H1 (cell line): ENCODE measurements around the gene PTPRT. TPM values are rescaled to one million over a fixed set of nuclear protein-coding genes. Genes with fewer than 3 reads are reported as not detected.

ENCODE experiments used
- CTCF ChIA-PET: fragments of 300-600 bp; sonication (Branson Sonifier 250); formaldehyde crosslinking; loops from one replicate; lab custom pipeline; 2021; ENCODE audit not compliant: partially characterized antibody; lab: Charles Lee
- POLR2A ChIA-PET: fragments of 300-600 bp; sonication (Branson Sonifier 250); formaldehyde crosslinking; loops from one replicate; lab custom pipeline; 2021; ENCODE audit warnings: inconsistent platforms; ENCODE audit not compliant: partially characterized antibody; lab: Charles Lee
- DNase-seq, 2 experiments: peaks; one replicate each; pipeline versions ENCODE4 v3.0.0 to v3.0.0-alpha.2; 2010 to 2022; ENCODE audit warnings: low spot score in 2 of 2, low read depth in 1 of 2, mixed read lengths in 1 of 2
- FAIRE-seq: peaks from 2 replicates; lab custom pipeline; 2011; peaks lifted over from hg19 to GRCh38; lab: Jason Lieb, UNC
- H2AFZ ChIP-seq: 2 replicates; pipeline ENCODE4 v1.8.1; 2012; ENCODE audit warnings: low read length, inconsistent platforms
- H2AK5ac ChIP-seq: 2 replicates; pipeline ENCODE4 v1.6.1; 2013; ENCODE audit warnings: low read depth, low read length
- H2BK120ac ChIP-seq: replicated peaks from 2 replicates; pipeline ENCODE3; 2013; ENCODE audit warnings: low read depth, low read length, inconsistent platforms
- H2BK12ac ChIP-seq: 2 replicates; pipeline ENCODE4 v1.6.1; 2013; ENCODE audit warnings: low read depth, low read length
- H2BK15ac ChIP-seq: 2 replicates; pipeline ENCODE4 v1.6.1; 2013; ENCODE audit warnings: low read length
- H2BK20ac ChIP-seq: 2 replicates; pipeline ENCODE4 v1.6.1; 2013; ENCODE audit warnings: low read length
- H2BK5ac ChIP-seq: 2 replicates; pipeline ENCODE4 v1.6.1; 2013; ENCODE audit warnings: low read depth, low read length
- H3K14ac ChIP-seq: 2 replicates; pipeline ENCODE4 v1.6.1; 2013; ENCODE audit warnings: inconsistent platforms; ENCODE audit not compliant: insufficient read length
- H3K18ac ChIP-seq: 2 replicates; pipeline ENCODE4 v1.6.1; 2013; ENCODE audit warnings: low read length; ENCODE audit errors: extremely low read depth
- H3K23ac ChIP-seq: 2 replicates; pipeline ENCODE4 v1.6.1; 2013; ENCODE audit warnings: inconsistent platforms; ENCODE audit not compliant: insufficient read length
- H3K23me2 ChIP-seq: 2 replicates; pipeline ENCODE4 v1.6.1; 2013; ENCODE audit warnings: low read depth, low read length
- H3K27ac ChIP-seq: 2 replicates; pipeline ENCODE4 v1.6.1; 2011; ENCODE audit warnings: low read depth, low read length, inconsistent platforms
- H3K27me3 ChIP-seq, 4 experiments: replicated peaks in 1 of 4; 1 replicate in 1 of 4; 2 replicates in 3 of 4; pipeline versions ENCODE4 v1.6.1 to v1.8.1; 2011 to 2013; ENCODE audit warnings: low read length in 3 of 4, mild to moderate bottlenecking in 3 of 4, inconsistent platforms in 2 of 4, mixed read lengths in 2 of 4, moderate library complexity in 1 of 4; ENCODE audit not compliant: control insufficient read depth in 3 of 4, insufficient read depth in 3 of 4; ENCODE audit errors: extremely low read depth in 1 of 4
- H3K36me3 ChIP-seq, 4 experiments: 2 replicates each; pipeline versions ENCODE4 v1.6.1 to v1.8.1; 2011 to 2013; ENCODE audit warnings: mild to moderate bottlenecking in 4 of 4, low read length in 3 of 4, moderate library complexity in 2 of 4, control low read depth in 1 of 4, inconsistent platforms in 1 of 4; ENCODE audit not compliant: insufficient read depth in 4 of 4, control insufficient read depth in 2 of 4
- H3K4ac ChIP-seq: replicated peaks from 2 replicates; pipeline ENCODE3; 2013; ENCODE audit warnings: low read length, low read depth, mixed read lengths, inconsistent platforms; ENCODE audit not compliant: insufficient read length
- H3K4me1 ChIP-seq, 4 experiments: replicated peaks in 1 of 4; 1 replicate in 1 of 4; 2 replicates in 3 of 4; pipeline versions ENCODE4 v1.6.1 to v1.8.1; 2011 to 2013; ENCODE audit warnings: low read length in 3 of 4, inconsistent platforms in 2 of 4, mixed read lengths in 1 of 4; ENCODE audit not compliant: insufficient read depth in 4 of 4, control insufficient read depth in 3 of 4
- H3K4me2 ChIP-seq, 2 experiments: 2 replicates each; pipeline versions ENCODE4 v1.6.1 to v1.8.1; 2011 to 2013; ENCODE audit warnings: low read depth in 2 of 2, low read length in 2 of 2, control low read depth in 1 of 2, inconsistent platforms in 1 of 2, mild to moderate bottlenecking in 1 of 2; ENCODE audit not compliant: insufficient read depth in 1 of 2
- H3K4me3 ChIP-seq, 4 experiments: fragments of 200-600, 300-600 bp in 1 of 4; sonication (generic), shearing (Covaris generic), sonication (Bioruptor Twin) in 1 of 4; 2 replicates each; pipeline versions ENCODE4 v1.5.1 to v1.8.1; 2011 to 2016; ENCODE audit warnings: low read length in 4 of 4, low read depth in 3 of 4, control low read depth in 2 of 4, inconsistent platforms in 2 of 4, mild to moderate bottlenecking in 2 of 4, mixed read lengths in 1 of 4, moderate library complexity in 1 of 4; ENCODE audit not compliant: insufficient read depth in 2 of 4; ENCODE audit errors: extremely low read depth in 1 of 4
- H3K56ac ChIP-seq: replicated peaks from 2 replicates; pipeline ENCODE3; 2013; ENCODE audit warnings: low read depth, mild to moderate bottlenecking, mixed read lengths, low read length, inconsistent platforms; ENCODE audit not compliant: insufficient read length
- H3K79me1 ChIP-seq: 2 replicates; pipeline ENCODE4 v1.6.1; 2013; ENCODE audit warnings: low read depth, low read length, control low read depth
- H3K79me2 ChIP-seq, 2 experiments: 2 replicates each; pipeline versions ENCODE4 v1.6.1 to v1.8.1; 2012 to 2013; ENCODE audit warnings: low read length in 2 of 2, mild to moderate bottlenecking in 2 of 2, inconsistent platforms in 1 of 2; ENCODE audit not compliant: insufficient read depth in 2 of 2, control insufficient read depth in 1 of 2
- H3K9ac ChIP-seq, 4 experiments: replicated peaks in 1 of 4; 1 replicate in 1 of 4; 2 replicates in 3 of 4; pipeline versions ENCODE4 v1.6.1 to v1.8.1; 2011 to 2013; ENCODE audit warnings: low read depth in 3 of 4, low read length in 3 of 4, control low read depth in 2 of 4, mild to moderate bottlenecking in 2 of 4, moderate library complexity in 2 of 4, inconsistent platforms in 1 of 4; ENCODE audit errors: extremely low read depth in 1 of 4
- H3K9me3 ChIP-seq, 2 experiments: 2 replicates each; pipeline versions ENCODE4 v1.6.1 to v1.8.1; 2012 to 2013; ENCODE audit warnings: mild to moderate bottlenecking in 2 of 2, moderate library complexity in 2 of 2, control low read depth in 1 of 2, inconsistent platforms in 1 of 2, low read depth in 1 of 2, low read length in 1 of 2, mixed read lengths in 1 of 2; ENCODE audit not compliant: insufficient read depth in 2 of 2
- H4K20me1 ChIP-seq, 2 experiments: replicated peaks in 1 of 2; 2 replicates each; pipeline versions ENCODE3 to v1.8.1; 2011 to 2013; ENCODE audit warnings: inconsistent platforms in 2 of 2, low read length in 2 of 2, mild to moderate bottlenecking in 1 of 2; ENCODE audit not compliant: insufficient read depth in 2 of 2, control insufficient read depth in 1 of 2
- H4K5ac ChIP-seq: 2 replicates; pipeline ENCODE4 v1.6.1; 2013; ENCODE audit warnings: low read length, low read depth, mixed read lengths, inconsistent platforms; ENCODE audit not compliant: insufficient read length
- H4K8ac ChIP-seq: 2 replicates; pipeline ENCODE4 v1.8.0; 2013; ENCODE audit warnings: mild to moderate bottlenecking, moderate library complexity, low read length, inconsistent platforms; ENCODE audit not compliant: insufficient read depth; ENCODE audit errors: extremely low read depth
- H4K91ac ChIP-seq: replicated peaks from 2 replicates; pipeline ENCODE3; 2013; ENCODE audit warnings: low read length, mixed read lengths, inconsistent platforms; ENCODE audit not compliant: insufficient read length
- BCL11A ChIP-seq, 2 experiments: IDR thresholded peaks; one replicate each; pipeline ENCODE4 v1.6.1; 2011; ENCODE audit warnings: low read depth in 2 of 2, low read length in 2 of 2, mild to moderate bottlenecking in 2 of 2
- CTBP2 ChIP-seq: IDR thresholded peaks from 2 replicates; pipeline ENCODE4 v1.7.0; 2011; ENCODE audit warnings: borderline replicate concordance, mild to moderate bottlenecking, moderate library complexity, mixed read lengths, low read length; ENCODE audit not compliant: insufficient read depth, insufficient read length
- MAFK ChIP-seq: IDR thresholded peaks from 2 replicates; pipeline ENCODE4 v1.6.1; 2012; ENCODE audit warnings: low read depth, mild to moderate bottlenecking, improper control_type of control experiment, low read length
- NRF1 ChIP-seq: IDR thresholded peaks from 2 replicates; pipeline ENCODE4 v1.6.1; 2011; ENCODE audit warnings: mild to moderate bottlenecking, low read depth, low read length, improper control_type of control experiment
- RXRA ChIP-seq: IDR thresholded peaks from 2 replicates; pipeline ENCODE4 v1.6.1; 2011; ENCODE audit warnings: low read depth, mild to moderate bottlenecking, low read length, moderate library complexity; ENCODE audit not compliant: insufficient read depth
- SAP30 ChIP-seq: fragments of 300-600 bp; sonication (generic); IDR thresholded peaks from 2 replicates; pipeline ENCODE4 v1.7.1; 2012; ENCODE audit warnings: low read length, moderate library complexity, mild to moderate bottlenecking, inconsistent platforms; ENCODE audit not compliant: insufficient read depth, insufficient replicate concordance
- TAF1 ChIP-seq: IDR thresholded peaks from 2 replicates; pipeline ENCODE4 v1.6.1; 2011; ENCODE audit warnings: mild to moderate bottlenecking, low read depth, low read length
- TAF7 ChIP-seq: optimal IDR thresholded peaks from 2 replicates; pipeline ENCODE3; 2011; ENCODE audit warnings: low read depth, mild to moderate bottlenecking, inconsistent platforms, low read length, moderate library complexity, borderline replicate concordance
- YY1 ChIP-seq: IDR thresholded peaks from 2 replicates; pipeline ENCODE4 v1.6.1; 2011; ENCODE audit warnings: low read depth, mild to moderate bottlenecking, low read length
- WGBS, 2 experiments: shearing (Covaris generic) in 1 of 2; methylation state at CpG; one replicate each; pipeline versions ENCODE4 v1.1.6 to v1.1.7; 2013 to 2015; ENCODE audit warnings: low lambda C conversion rate in 2 of 2, mixed read lengths in 2 of 2, inconsistent platforms in 1 of 2, low coverage in 1 of 2, missing lambda C conversion rate in 1 of 2; ENCODE audit not compliant: insufficient replicate concordance in 2 of 2, insufficient coverage in 1 of 2, insufficient read length in 1 of 2; ENCODE audit errors: extremely low coverage in 1 of 2, missing lambda C conversion rate in 1 of 2; 5-methylcytosine and 5-hydroxymethylcytosine counted together
- polyA plus RNA-seq, 7 experiments: library from polyadenylated mRNA; depleted of rRNA in 3 of 7; stranded (reverse) in 5 of 7; unstranded in 2 of 7; fragments of >200 nt in 5 of 7; fragments of 200-250 nt in 2 of 7; gene quantifications; 1 replicate in 5 of 7; 2 replicates in 1 of 7; 4 replicates in 1 of 7; pipeline versions ENCODE4 v1.2.1 to v1.2.3, GENCODE V29; 2011 to 2013; ENCODE audit warnings: missing spikeins in 2 of 7, mixed read lengths in 2 of 7
- total RNA-seq: library from RNA; stranded (reverse); fragmentation: NEBNext Ultra II Directional; extraction: Animal tissue kit (Norgen Biotek cat#: 25700); gene quantifications from 2 replicates; pipeline ENCODE4 v1.2.1, GENCODE V29; 2021
- TF ChIP-seq, protein P1 (sequence below), 3 experiments: IDR thresholded peaks; 1 replicate in 2 of 3; 2 replicates in 1 of 3; pipeline versions ENCODE4 v1.5.1 to v1.6.1; 2011; ENCODE audit warnings: low read length in 3 of 3, mild to moderate bottlenecking in 3 of 3, inconsistent platforms in 2 of 3, low read depth in 1 of 3, moderate library complexity in 1 of 3; ENCODE audit not compliant: insufficient read depth in 1 of 3; ENCODE audit errors: control extremely low read depth in 1 of 3
- TF ChIP-seq, protein P2 (sequence below): IDR thresholded peaks from 2 replicates; pipeline ENCODE4 v1.6.1; 2012; ENCODE audit warnings: inconsistent platforms

The PTPRT gene
- total and polyA plus RNA-seq, 2 of the 8 experiments (the other 6 are each of a cell fraction or from before 2014, with no cell fraction given), result 0.33 to 1.8 TPM

DNA sequence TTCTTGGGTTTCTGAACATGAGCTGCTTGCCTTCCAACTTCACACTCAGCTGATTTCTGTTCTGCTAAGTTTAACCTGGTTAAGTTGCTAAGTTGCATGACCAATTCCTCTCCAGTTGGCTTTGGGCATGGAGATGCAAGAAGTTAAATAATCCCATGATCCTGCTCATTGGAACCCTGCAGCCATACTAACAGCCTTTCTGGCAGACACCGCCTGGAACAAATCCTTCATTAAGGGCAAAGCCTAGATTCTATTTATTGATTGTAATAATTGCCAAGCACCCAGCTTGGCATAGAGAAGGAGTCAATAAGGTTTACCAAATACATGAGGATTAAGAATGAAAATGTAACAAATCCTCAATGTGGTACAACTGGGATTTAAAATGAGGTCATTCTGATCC lies 829.1 kb downstream of the PTPRT start:
- Histone ChIP-seq H4K20me1 (no peaks in the 10 kb centered on the region), H2BK12ac (no peak overlapping the region), H3K4me2 (no peak overlapping the region), H3K27ac (no peak overlapping the region), H3K23me2 (no peaks in the 10 kb centered on the region), H3K79me2 (no peaks in the 10 kb centered on the region), H3K23ac (no peak overlapping the region), H2AK5ac (no peak overlapping the region), H3K79me1 (no peaks in the 10 kb centered on the region), H3K36me3 (no peaks in the 10 kb centered on the region), H2BK120ac (no peak overlapping the region), H2AFZ (no peak overlapping the region), H2BK5ac (no peak overlapping the region), H3K4me3 (no peak overlapping the region), H3K4ac (no peak overlapping the region), H4K91ac (no peak overlapping the region), H2BK20ac (no peak overlapping the region), H3K4me1 (no peaks in the 10 kb centered on the region), H2BK15ac (no peak overlapping the region), H3K9ac (no peak overlapping the region), H4K5ac (no peak overlapping the region), H3K27me3 (no peaks in the 10 kb centered on the region), H3K9me3 (no peaks in the 10 kb centered on the region), H4K8ac (no peak overlapping the region), H3K18ac (no peak overlapping the region), H3K56ac (no peak overlapping the region), H3K14ac (no peak overlapping the region)
- POLR2A ChIA-PET, result no interaction called here
- TF ChIP-seq RXRA, result no peak
- no peak for TF ChIP-seq SAP30
- no peak for TF ChIP-seq TAF7
- TF ChIP-seq, protein P1, sequence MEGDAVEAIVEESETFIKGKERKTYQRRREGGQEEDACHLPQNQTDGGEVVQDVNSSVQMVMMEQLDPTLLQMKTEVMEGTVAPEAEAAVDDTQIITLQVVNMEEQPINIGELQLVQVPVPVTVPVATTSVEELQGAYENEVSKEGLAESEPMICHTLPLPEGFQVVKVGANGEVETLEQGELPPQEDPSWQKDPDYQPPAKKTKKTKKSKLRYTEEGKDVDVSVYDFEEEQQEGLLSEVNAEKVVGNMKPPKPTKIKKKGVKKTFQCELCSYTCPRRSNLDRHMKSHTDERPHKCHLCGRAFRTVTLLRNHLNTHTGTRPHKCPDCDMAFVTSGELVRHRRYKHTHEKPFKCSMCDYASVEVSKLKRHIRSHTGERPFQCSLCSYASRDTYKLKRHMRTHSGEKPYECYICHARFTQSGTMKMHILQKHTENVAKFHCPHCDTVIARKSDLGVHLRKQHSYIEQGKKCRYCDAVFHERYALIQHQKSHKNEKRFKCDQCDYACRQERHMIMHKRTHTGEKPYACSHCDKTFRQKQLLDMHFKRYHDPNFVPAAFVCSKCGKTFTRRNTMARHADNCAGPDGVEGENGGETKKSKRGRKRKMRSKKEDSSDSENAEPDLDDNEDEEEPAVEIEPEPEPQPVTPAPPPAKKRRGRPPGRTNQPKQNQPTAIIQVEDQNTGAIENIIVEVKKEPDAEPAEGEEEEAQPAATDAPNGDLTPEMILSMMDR (IDR thresholded peaks at IDR 0.05; ENCODE audit: control extremely low read depth in 1 of 3, insufficient read depth in 1 of 3, low read depth in 1 of 3, low read length in 3 of 3), result no peak
- no peak for TF ChIP-seq TAF1
- TF ChIP-seq MAFK, result no peak
- no peak for TF ChIP-seq CTBP2
- TF ChIP-seq, protein P2, sequence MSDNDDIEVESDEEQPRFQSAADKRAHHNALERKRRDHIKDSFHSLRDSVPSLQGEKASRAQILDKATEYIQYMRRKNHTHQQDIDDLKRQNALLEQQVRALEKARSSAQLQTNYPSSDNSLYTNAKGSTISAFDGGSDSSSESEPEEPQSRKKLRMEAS, result no peak
- TF ChIP-seq YY1, result no peak
- no peak for TF ChIP-seq NRF1
- TF ChIP-seq BCL11A (IDR thresholded peaks at IDR 0.05; ENCODE audit: low read depth in 2 of 2, low read length in 2 of 2), result no peak
- DNase-seq, result no peak
- no peak for FAIRE-seq
- CTCF ChIA-PET, result interaction anchor here (1.1 to 1.9 kb wide), 3 partner anchors 9 to 125 kb away, joined by 3 to 5 read pairs (median 4); no protein-coding TSS in a partner anchor
- 100% methylated on average over 1 of the region's 1 CpG; no CpG with 5 or more reads in 1 of the 2 experiments for WGBS, 2 experiments
